Renal pelvis (tissue), 4 donors: Measurements from ENCODE around the gene SEPTIN3. TPM values are rescaled to one million over a fixed set of nuclear protein-coding genes. Genes with fewer than 3 reads are reported as not detected.

ENCODE experiments used
- DNase-seq: peaks from one replicate; pipeline ENCODE4 v3.0.0-alpha.2; 2013
- polyA plus RNA-seq, 3 donors: library from polyadenylated mRNA; unstranded; fragments of 120-200 nt; gene quantifications; one replicate each; pipeline ENCODE4 v1.2.1, GENCODE V29; 2013; ENCODE audit not compliant: insufficient read length in 3 of 3

The SEPTIN3 gene
- polyA plus RNA-seq, 3 donors: 5.0 to 8.0 (median 7.5) TPM

- no peak for DNase-seq
Measured at GRCh38 chr22:41974691-41975290, 5.5 kb downstream of the SEPTIN3 start.

GRCh38 chr22:41975299-41976069 lies 6.2 kb downstream of the SEPTIN3 start:
- no peak for DNase-seq

GRCh38 chr22:41976070-41976901 lies 7.0 kb downstream of the SEPTIN3 start:
- no peak for DNase-seq

DNA sequence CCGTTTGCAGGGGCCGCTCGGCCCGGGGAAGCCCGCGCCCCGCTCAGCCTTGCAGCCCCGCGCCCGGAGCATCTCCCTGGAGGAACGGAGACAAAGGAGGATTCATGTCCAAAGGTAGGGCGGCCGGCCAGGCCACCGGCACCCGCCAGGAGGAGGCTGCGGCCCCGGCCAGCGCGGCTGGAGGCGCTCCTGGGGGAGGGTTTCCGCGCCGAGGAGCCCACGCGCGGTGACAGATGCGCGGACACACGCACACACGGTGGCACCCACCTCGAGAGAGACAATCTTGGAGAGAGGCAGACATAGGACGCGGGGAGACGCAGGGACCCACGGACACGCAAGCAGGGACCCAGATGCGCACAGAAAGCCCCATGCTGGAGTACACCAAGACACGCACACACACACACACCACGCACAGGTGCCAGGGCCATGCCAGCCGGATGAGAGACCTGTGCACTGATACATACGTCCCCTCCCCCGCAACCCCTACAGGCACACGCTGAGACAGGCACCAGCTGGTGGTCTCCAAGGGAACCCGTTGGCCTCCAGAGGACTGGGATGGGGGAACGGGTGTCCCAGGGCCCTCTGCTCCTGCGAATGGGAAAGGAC lies 7.8 kb downstream of the SEPTIN3 start:
- DNase-seq: peak; percentile 70

DNA sequence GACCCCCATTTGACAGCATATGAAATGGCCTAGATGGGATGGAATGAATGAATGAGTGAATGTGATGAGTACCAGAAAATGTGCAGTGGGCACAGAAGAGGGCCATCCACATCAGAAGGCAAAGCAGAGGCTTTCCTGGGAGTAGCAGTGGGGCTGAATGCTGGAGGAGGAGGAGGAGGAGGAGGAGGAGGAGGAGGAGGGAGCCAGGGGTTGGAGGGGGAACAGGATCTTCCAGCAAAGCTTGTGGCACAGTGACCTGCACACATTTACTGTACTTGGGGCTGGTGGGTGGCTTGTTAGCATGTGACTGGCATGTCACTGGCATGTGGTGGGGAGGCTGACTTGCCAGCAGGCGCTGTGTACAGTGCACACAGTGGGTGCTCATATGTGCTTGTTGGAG lies 9.5 kb downstream of the SEPTIN3 start:
- no peak for DNase-seq

GRCh38 chr22:41979423-41980250 lies 10.4 kb downstream of the SEPTIN3 start:
- no peak for DNase-seq

GRCh38 chr22:41982865-41983264 lies 13.6 kb downstream of the SEPTIN3 start:
- no peak for DNase-seq

DNA sequence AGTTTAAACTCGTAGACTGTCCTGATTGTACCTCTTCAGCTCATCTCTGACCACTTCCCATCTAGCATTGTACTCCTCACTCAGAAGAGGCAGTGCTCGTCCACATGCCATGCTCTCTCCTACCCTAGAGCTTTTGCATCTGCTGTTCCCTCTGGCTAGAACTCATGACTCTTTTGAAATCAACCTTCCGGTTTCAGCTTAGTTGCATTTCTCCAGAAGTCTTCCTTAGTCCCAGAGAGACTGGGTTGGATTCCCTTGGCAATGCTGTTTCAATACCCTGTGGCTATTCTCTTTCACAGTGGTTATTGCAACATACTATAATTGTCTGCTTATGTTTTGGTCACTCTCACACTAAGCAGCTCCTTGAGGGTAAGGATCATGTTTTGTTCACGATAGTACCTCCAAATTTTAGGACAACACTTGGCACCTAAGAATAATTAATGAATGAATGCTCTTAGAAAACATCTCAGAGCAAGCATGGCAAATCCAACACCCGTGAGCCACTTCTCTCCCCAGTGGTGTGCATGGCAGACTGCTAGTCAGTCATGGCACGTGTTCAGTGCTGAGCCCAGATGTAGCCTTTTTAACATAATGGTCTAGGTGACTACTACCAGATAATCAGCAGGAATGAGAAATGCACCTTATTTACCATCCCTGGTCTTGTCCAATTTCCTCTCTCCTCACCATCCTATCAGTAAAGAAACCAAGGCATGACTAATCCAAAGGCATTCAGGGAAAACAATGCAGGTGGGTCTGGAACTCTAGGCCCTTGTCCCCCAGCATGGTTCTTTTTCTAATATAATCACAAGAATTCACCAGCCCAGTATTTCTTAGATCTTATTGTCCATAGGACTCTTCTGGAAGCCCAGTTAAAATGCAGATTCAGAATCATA lies 14.5 kb downstream of the SEPTIN3 start:
- no peak for DNase-seq

GRCh38 chr22:41987276-41987675 lies 18.0 kb downstream of the SEPTIN3 start:
- DNase-seq: no peak

DNA sequence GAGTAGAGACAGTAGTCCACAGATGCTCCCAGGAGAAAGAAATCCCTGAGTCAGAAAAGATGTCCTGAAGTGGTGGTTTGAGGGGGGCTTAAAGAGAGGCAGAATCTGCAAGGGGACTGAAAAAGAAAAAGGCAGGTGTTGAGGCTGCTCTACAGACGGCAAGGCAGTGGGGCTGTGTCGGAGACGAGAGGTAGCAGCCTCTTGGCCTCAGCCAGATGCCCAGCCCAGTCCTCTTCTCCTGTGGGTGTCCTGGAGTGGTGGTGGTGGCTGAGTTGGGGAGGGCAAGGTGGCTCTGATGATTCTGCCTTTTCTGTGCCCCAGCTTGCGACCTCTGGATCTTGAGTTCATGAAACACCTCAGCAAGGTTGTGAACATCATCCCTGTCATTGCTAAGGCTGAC lies 20.0 kb downstream of the SEPTIN3 start:
- no peak for DNase-seq

- DNase-seq: no peak
Measured at GRCh38 chr22:41991111-41991510, 21.9 kb downstream of the SEPTIN3 start.

DNA sequence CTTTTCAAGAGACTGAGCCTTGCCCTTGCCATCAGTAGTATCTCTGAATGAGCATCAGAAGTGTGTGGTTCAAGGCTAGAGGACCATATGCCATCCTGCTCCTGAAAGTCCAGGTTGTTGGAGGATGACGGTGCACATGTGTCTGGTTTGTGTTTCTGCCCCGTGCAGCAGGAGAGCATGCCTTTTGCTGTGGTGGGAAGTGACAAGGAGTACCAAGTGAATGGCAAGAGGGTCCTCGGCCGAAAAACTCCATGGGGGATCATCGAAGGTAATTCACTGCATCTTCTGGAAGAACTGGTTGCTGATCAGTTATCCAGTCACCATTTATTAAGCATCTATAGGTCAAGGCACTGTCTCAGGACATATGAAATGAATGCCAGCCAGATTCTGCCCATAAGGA lies 23.3 kb downstream of the SEPTIN3 start:
- no peak for DNase-seq

- no peak for DNase-seq
Measured at GRCh38 chr22:41995211-41995610, 26.0 kb downstream of the SEPTIN3 start.

DNA sequence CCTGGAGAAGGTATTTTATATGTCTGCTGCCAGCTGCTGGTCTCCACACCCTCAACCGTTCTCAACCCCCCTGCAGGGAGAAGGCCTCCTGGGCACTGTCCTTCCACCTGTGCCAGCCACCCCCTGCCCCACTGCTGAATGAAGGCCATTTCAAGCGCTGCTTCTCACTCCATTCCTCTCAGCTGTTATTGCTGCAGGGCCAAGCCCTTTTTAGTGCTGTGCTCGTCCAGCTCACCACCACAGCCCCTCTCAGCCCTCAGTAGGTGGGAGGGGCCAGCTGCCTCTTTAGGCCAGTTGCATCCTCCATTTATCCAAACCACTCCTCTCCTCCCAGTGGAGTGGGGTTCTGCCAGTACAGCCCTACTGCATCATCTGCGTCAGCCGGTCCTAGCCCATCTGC lies 27.6 kb downstream of the SEPTIN3 start:
- DNase-seq: no peak

- DNase-seq: peak; percentile 76
Measured at GRCh38 chr22:41998361-41999261, 29.4 kb downstream of the SEPTIN3 start, which contains the start of gene WBP2NL. Gene WBP2NL (plus strand): TSS chr22:41998788. CDS start chr22:41998819, 31 bp downstream.

- no peak for DNase-seq
Measured at GRCh38 chr22:42000466-42000865, 31.2 kb downstream of the SEPTIN3 start.

GRCh38 chr22:42001121-42001520 lies 31.9 kb downstream of the SEPTIN3 start:
- no peak for DNase-seq

- no peak for DNase-seq
Measured at GRCh38 chr22:42001706-42002105, 32.5 kb downstream of the SEPTIN3 start.

DNA sequence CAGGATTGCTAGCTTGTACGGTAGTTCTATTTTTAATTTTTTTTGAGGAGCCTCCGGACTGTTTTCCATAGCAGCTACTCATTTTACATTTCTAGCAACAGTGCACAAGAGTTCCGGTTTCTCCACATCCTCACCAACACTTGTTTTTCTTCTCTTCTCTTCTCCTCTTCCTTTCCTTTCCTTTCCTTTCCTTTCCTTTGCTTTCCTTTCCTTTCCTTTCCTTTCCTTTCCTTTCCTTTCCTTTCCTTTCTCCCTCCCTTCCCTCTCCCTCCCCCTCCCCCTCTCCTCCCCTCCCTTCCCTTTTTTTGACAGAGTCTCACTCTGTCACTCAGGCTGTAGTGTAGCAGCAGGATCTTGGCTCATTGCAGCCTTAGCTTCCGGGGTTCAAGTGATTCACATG lies 38.7 kb downstream of the SEPTIN3 start:
- no peak for DNase-seq
